HCT116 (cell line): Measurements from ENCODE around the gene MRAS. TPM values are rescaled to one million over a fixed set of nuclear protein-coding genes. Genes with fewer than 3 reads are reported as not detected.

Experiments
- ATAC-seq: fragments of 200-7000 bp; cut with Tn5 transposase; 2 replicates; pipeline ENCODE4 v1.9.1; 2020; ENCODE audit warnings: mild to moderate bottlenecking, moderate library complexity
- BruUV-seq: library from RNA; stranded (reverse); fragments of 400-500 nt; replicated peaks from 2 replicates; lab custom pipeline; 2021; lab: Mats Ljungman, UMichigan
- CTCF ChIA-PET: fragments of 300-600 bp; sonication (Branson Sonifier 250); formaldehyde crosslinking; loops from one replicate; lab custom pipeline; 2021; ENCODE audit warnings: antibody characterized with exemption; lab: Charles Lee
- POLR2A ChIA-PET: fragments of 300-600, 350-600 bp; sonication (Branson Sonifier 250); formaldehyde crosslinking; loops from one replicate; lab custom pipeline; 2021; ENCODE audit warnings: antibody characterized with exemption; lab: Charles Lee
- RAD21 ChIA-PET, 2 experiments: fragments of 300-600 bp; sonication (Branson Sonifier 250); formaldehyde crosslinking; loops; one replicate each; lab custom pipeline; 2023; ENCODE audit warnings: low total read pairs in 2 of 2; ENCODE audit not compliant: uncharacterized antibody in 2 of 2, unreplicated experiment in 2 of 2, low non-redundant PET in 1 of 2; lab: Charles Lee
- DNase-seq: peaks from one replicate; pipeline ENCODE4 v3.0.0-alpha.2; 2010; ENCODE audit warnings: low read depth, low spot score
- H2AFZ ChIP-seq: fragments of 200-600 bp; shearing (Covaris generic), sonication (generic); 2 replicates; pipeline ENCODE4 v1.6.1; 2017; ENCODE audit warnings: low read depth, mixed run types, mixed read lengths, antibody characterized with exemption, low read length; ENCODE audit not compliant: poor library complexity, severe bottlenecking
- H3K27ac ChIP-seq: 2 replicates; pipeline ENCODE4 v1.5.1; 2012; ENCODE audit warnings: low read depth, low read length
- H3K27me3 ChIP-seq: fragments of 200-600 bp; sonication (generic); 2 replicates; pipeline ENCODE4 v1.6.1; 2016; ENCODE audit warnings: mixed run types, low read length, mixed read lengths; ENCODE audit not compliant: insufficient read depth
- H3K36me3 ChIP-seq, 2 experiments: fragments of 200-500 bp in 1 of 2; fragments of 200-600 bp in 1 of 2; sonication (Bioruptor generic) in 1 of 2; sonication (generic) in 1 of 2; 2 replicates each; pipeline versions ENCODE4 v1.5.1 to v1.6.1; 2014 to 2016; ENCODE audit warnings: low read length in 2 of 2, inconsistent platforms in 1 of 2, mixed read lengths in 1 of 2, mixed run types in 1 of 2; ENCODE audit not compliant: insufficient read depth in 2 of 2, control insufficient read depth in 1 of 2
- H3K4me1 ChIP-seq, 2 experiments: fragments of 200-600 bp in 1 of 2; sonication (generic) in 1 of 2; 2 replicates each; pipeline versions ENCODE4 v1.5.1 to v1.6.1; 2012 to 2017; ENCODE audit warnings: low read length in 2 of 2, inconsistent platforms in 1 of 2, mild to moderate bottlenecking in 1 of 2, mixed read lengths in 1 of 2, mixed run types in 1 of 2, moderate library complexity in 1 of 2; ENCODE audit not compliant: insufficient read depth in 2 of 2, control insufficient read depth in 1 of 2
- H3K4me2 ChIP-seq: fragments of 200-600 bp; sonication (generic); 2 replicates; pipeline ENCODE4 v1.6.1; 2017; ENCODE audit warnings: mixed run types, low read length, mixed read lengths
- H3K4me3 ChIP-seq, 2 experiments: fragments of 200-600 bp in 1 of 2; sonication (generic) in 1 of 2; replicated peaks in 1 of 2; 2 replicates each; pipeline ENCODE4 v1.5.1; 2011 to 2016; ENCODE audit warnings: low read length in 2 of 2, control low read depth in 1 of 2, low read depth in 1 of 2, mild to moderate bottlenecking in 1 of 2, mixed read lengths in 1 of 2, mixed run types in 1 of 2
- H3K79me2 ChIP-seq: fragments of 200-600 bp; sonication (generic); 2 replicates; pipeline ENCODE4 v1.6.1; 2017; ENCODE audit warnings: mild to moderate bottlenecking, mixed run types, low read length, moderate library complexity, mixed read lengths; ENCODE audit not compliant: insufficient read depth
- H3K9ac ChIP-seq: fragments of 200-600 bp; sonication (generic); 2 replicates; pipeline ENCODE4 v1.6.1; 2016; ENCODE audit warnings: low read length, mixed read lengths
- H3K9me2 ChIP-seq: fragments of 200-600 bp; sonication (generic), shearing (Covaris generic); 2 replicates; pipeline ENCODE4 v1.6.1; 2017; ENCODE audit warnings: mixed run types, mild to moderate bottlenecking, moderate library complexity; ENCODE audit not compliant: insufficient read depth
- H3K9me3 ChIP-seq, 2 experiments: fragments of 200-500 bp in 1 of 2; fragments of 200-600 bp in 1 of 2; sonication (Bioruptor generic) in 1 of 2; sonication (generic) in 1 of 2; 2 replicates each; pipeline ENCODE4 v1.6.1; 2014 to 2017; ENCODE audit warnings: low read length in 2 of 2, mixed read lengths in 2 of 2, inconsistent platforms in 1 of 2, low read depth in 1 of 2, mild to moderate bottlenecking in 1 of 2, mixed run types in 1 of 2, moderate library complexity in 1 of 2; ENCODE audit not compliant: control insufficient read depth in 1 of 2, insufficient read depth in 1 of 2
- H4K20me1 ChIP-seq: fragments of 200-600 bp; sonication (generic), shearing (Covaris generic); 2 replicates; pipeline ENCODE4 v1.6.1; 2017; ENCODE audit warnings: mixed run types, mild to moderate bottlenecking, moderate library complexity; ENCODE audit not compliant: insufficient read depth
- ATF3 ChIP-seq: IDR thresholded peaks from 2 replicates; pipeline ENCODE4 v1.6.1; 2012
- CBX3 ChIP-seq: IDR thresholded peaks from 2 replicates; pipeline ENCODE4 v1.6.1; 2012; ENCODE audit warnings: low read depth
- CEBPB ChIP-seq: IDR thresholded peaks from 2 replicates; pipeline ENCODE4 v1.6.1; 2012; ENCODE audit warnings: low read depth
- EGR1 ChIP-seq: IDR thresholded peaks from 2 replicates; pipeline ENCODE4 v1.6.1; 2012; ENCODE audit warnings: low read depth
- EZH2 ChIP-seq: fragments of 200-600 bp; sonication (generic); IDR thresholded peaks from 2 replicates; pipeline ENCODE4 v1.6.1; 2017; ENCODE audit warnings: antibody characterized with exemption, mixed run types
- FOSL1 ChIP-seq: IDR thresholded peaks from 2 replicates; pipeline ENCODE4 v1.6.1; 2012; ENCODE audit warnings: low read depth
- JUND ChIP-seq: IDR thresholded peaks from 2 replicates; pipeline ENCODE4 v1.6.1; 2012
- POLR2A ChIP-seq: IDR thresholded peaks from 2 replicates; pipeline ENCODE4 v1.7.0; 2011; ENCODE audit warnings: borderline replicate concordance; ENCODE audit not compliant: insufficient read depth, insufficient read length; ENCODE audit errors: extremely low read depth
- POLR2AphosphoS5 ChIP-seq: IDR thresholded peaks from 2 replicates; pipeline ENCODE4 v1.6.1; 2011; ENCODE audit warnings: mild to moderate bottlenecking, low read depth, low read length, moderate library complexity
- RAD21 ChIP-seq: IDR thresholded peaks from 2 replicates; pipeline ENCODE4 v1.6.1; 2012; ENCODE audit warnings: low read depth, mild to moderate bottlenecking
- SP1 ChIP-seq: IDR thresholded peaks from 2 replicates; pipeline ENCODE4 v1.6.1; 2012; ENCODE audit warnings: low read depth
- TCF7L2 ChIP-seq: IDR thresholded peaks from 2 replicates; pipeline ENCODE4 v1.7.0; 2011; ENCODE audit warnings: borderline replicate concordance, inconsistent platforms; ENCODE audit not compliant: insufficient read depth, insufficient read length; ENCODE audit errors: extremely low read depth
- ZFX ChIP-seq: fragments of 450-650 bp; IDR thresholded peaks from 2 replicates; pipeline ENCODE4 v1.6.1; 2017
- intact Hi-C: fragments of 100-400 bp; cut with micrococcal nuclease; formaldehyde crosslinking; loops from 2 replicates; pipeline ENCODE4 v1.10.0; 2022
- total RNA-seq: library from RNA; stranded (reverse); gene quantifications from one replicate; pipeline ENCODE4 v1.2.1, GENCODE V29; 2021; ENCODE audit not compliant: unreplicated experiment
- TF ChIP-seq, protein P1 (sequence below): IDR thresholded peaks from 2 replicates; pipeline ENCODE4 v1.6.1; 2012; ENCODE audit warnings: low read depth
- TF ChIP-seq, protein P2 (sequence below): IDR thresholded peaks from 2 replicates; pipeline ENCODE4 v1.6.1; 2012
- TF ChIP-seq, protein P3 (sequence below), 3 experiments: fragments of 200-600 bp in 1 of 3; sonication (generic) in 1 of 3; IDR thresholded peaks in 2 of 3; conservative IDR thresholded peaks in 1 of 3; 2 replicates each; pipeline ENCODE4 v1.5.1; 2012 to 2017; ENCODE audit warnings: low read depth in 2 of 3, low read length in 2 of 3, antibody characterized with exemption in 1 of 3, borderline replicate concordance in 1 of 3, control low read depth in 1 of 3, mild to moderate bottlenecking in 1 of 3, mixed read lengths in 1 of 3, mixed run types in 1 of 3, moderate library complexity in 1 of 3; ENCODE audit not compliant: insufficient read depth in 1 of 3

Gene MRAS
- total RNA-seq, 1 experiment from 2014 or later: 13.5 TPM

GRCh38 chr3:138432576-138433240 is 84.3 kb downstream of the MRAS start (continued):
- TF ChIP-seq, protein P1, sequence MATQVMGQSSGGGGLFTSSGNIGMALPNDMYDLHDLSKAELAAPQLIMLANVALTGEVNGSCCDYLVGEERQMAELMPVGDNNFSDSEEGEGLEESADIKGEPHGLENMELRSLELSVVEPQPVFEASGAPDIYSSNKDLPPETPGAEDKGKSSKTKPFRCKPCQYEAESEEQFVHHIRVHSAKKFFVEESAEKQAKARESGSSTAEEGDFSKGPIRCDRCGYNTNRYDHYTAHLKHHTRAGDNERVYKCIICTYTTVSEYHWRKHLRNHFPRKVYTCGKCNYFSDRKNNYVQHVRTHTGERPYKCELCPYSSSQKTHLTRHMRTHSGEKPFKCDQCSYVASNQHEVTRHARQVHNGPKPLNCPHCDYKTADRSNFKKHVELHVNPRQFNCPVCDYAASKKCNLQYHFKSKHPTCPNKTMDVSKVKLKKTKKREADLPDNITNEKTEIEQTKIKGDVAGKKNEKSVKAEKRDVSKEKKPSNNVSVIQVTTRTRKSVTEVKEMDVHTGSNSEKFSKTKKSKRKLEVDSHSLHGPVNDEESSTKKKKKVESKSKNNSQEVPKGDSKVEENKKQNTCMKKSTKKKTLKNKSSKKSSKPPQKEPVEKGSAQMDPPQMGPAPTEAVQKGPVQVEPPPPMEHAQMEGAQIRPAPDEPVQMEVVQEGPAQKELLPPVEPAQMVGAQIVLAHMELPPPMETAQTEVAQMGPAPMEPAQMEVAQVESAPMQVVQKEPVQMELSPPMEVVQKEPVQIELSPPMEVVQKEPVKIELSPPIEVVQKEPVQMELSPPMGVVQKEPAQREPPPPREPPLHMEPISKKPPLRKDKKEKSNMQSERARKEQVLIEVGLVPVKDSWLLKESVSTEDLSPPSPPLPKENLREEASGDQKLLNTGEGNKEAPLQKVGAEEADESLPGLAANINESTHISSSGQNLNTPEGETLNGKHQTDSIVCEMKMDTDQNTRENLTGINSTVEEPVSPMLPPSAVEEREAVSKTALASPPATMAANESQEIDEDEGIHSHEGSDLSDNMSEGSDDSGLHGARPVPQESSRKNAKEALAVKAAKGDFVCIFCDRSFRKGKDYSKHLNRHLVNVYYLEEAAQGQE: no peak
- TF ChIP-seq RAD21 (no peak), POLR2A (no peak), POLR2AphosphoS5 (no peak), EZH2 (no peak), SP1 (no peak), CEBPB (no peak), JUND (no peak), ATF3 (no peak)
- TF ChIP-seq, protein P2, sequence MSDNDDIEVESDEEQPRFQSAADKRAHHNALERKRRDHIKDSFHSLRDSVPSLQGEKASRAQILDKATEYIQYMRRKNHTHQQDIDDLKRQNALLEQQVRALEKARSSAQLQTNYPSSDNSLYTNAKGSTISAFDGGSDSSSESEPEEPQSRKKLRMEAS: no peak

- DNase-seq (no peak), ATAC-seq (no peak)
- BruUV-seq: no TSS peak
- no peaks in the 10 kb centered on the region for H3K9me2 ChIP-seq
- ChIA-PET CTCF (no interaction called here), RAD21 (no interaction called here), POLR2A (no interaction called here)
- no peaks in the 10 kb centered on the region for H3K4me1 ChIP-seq
- no peaks in the 10 kb centered on the region for H3K79me2 ChIP-seq
- no peak overlapping the region for H2AFZ ChIP-seq
- H3K27me3 ChIP-seq: no peaks in the 10 kb centered on the region
- no peak overlapping the region for H3K27ac ChIP-seq
- H3K9ac ChIP-seq: no peak overlapping the region
- H3K4me3 ChIP-seq: no peak overlapping the region
- no peaks in the 10 kb centered on the region for H3K36me3 ChIP-seq
- no peaks in the 10 kb centered on the region for H3K9me3 ChIP-seq
- intact Hi-C loops: no loop called here
- no peak overlapping the region for H3K4me2 ChIP-seq
- no peaks in the 10 kb centered on the region for H4K20me1 ChIP-seq
- TF ChIP-seq ATF3 (no peak), CBX3 (no peak), TCF7L2 (no peak), ZFX (no peak), EGR1 (no peak), FOSL1 (no peak), EZH2 (no peak)
- TF ChIP-seq, protein P1: no peak
- TF ChIP-seq, protein P3, sequence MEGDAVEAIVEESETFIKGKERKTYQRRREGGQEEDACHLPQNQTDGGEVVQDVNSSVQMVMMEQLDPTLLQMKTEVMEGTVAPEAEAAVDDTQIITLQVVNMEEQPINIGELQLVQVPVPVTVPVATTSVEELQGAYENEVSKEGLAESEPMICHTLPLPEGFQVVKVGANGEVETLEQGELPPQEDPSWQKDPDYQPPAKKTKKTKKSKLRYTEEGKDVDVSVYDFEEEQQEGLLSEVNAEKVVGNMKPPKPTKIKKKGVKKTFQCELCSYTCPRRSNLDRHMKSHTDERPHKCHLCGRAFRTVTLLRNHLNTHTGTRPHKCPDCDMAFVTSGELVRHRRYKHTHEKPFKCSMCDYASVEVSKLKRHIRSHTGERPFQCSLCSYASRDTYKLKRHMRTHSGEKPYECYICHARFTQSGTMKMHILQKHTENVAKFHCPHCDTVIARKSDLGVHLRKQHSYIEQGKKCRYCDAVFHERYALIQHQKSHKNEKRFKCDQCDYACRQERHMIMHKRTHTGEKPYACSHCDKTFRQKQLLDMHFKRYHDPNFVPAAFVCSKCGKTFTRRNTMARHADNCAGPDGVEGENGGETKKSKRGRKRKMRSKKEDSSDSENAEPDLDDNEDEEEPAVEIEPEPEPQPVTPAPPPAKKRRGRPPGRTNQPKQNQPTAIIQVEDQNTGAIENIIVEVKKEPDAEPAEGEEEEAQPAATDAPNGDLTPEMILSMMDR (IDR thresholded peaks at IDR 0.05 in 2 of 3, conservative IDR thresholded peaks at IDR 0.05 in 1 of 3; ENCODE audit: borderline replicate concordance in 1 of 3, insufficient read depth in 1 of 3, low read depth in 2 of 3, low read length in 2 of 3): no peak
These were observed 85.5 kb downstream of the MRAS start for GRCh38 chr3:138433892-138434275.
